H9 (cell line): Measurements from ENCODE around the gene MGST2. TPM values are rescaled to one million over a fixed set of nuclear protein-coding genes. Genes with fewer than 3 reads are reported as not detected.

ENCODE experiments used
- DNase-seq: peaks from one replicate; pipeline ENCODE4 v3.0.0-alpha.2; 2017
- H2AFZ ChIP-seq: one replicate; pipeline ENCODE4 v1.6.1; 2013; ENCODE audit warnings: mild to moderate bottlenecking, low read length, control low read depth, moderate library complexity
- H2AK5ac ChIP-seq: 2 replicates; pipeline ENCODE4 v1.6.1; 2013; ENCODE audit warnings: low read length, control low read depth, mixed read lengths; ENCODE audit not compliant: insufficient read length
- H2BK120ac ChIP-seq: one replicate; pipeline ENCODE4 v1.6.1; 2013; ENCODE audit warnings: low read depth, mild to moderate bottlenecking, low read length, control low read depth, inconsistent platforms; ENCODE audit not compliant: poor library complexity, severe bottlenecking
- H2BK12ac ChIP-seq: 2 replicates; pipeline ENCODE4 v1.6.1; 2013; ENCODE audit warnings: low read length, control low read depth, mixed read lengths, low read depth; ENCODE audit not compliant: insufficient read length
- H2BK15ac ChIP-seq: 2 replicates; pipeline ENCODE4 v1.6.1; 2013; ENCODE audit warnings: low read depth, low read length, control low read depth
- H2BK20ac ChIP-seq: one replicate; pipeline ENCODE4 v1.6.1; 2013; ENCODE audit warnings: low read depth, mild to moderate bottlenecking, low read length, control low read depth, inconsistent platforms; ENCODE audit not compliant: poor library complexity, severe bottlenecking
- H2BK5ac ChIP-seq: 2 replicates; pipeline ENCODE4 v1.6.1; 2013; ENCODE audit warnings: low read length, control low read depth, mixed read lengths; ENCODE audit not compliant: insufficient read length
- H3K14ac ChIP-seq: 2 replicates; pipeline ENCODE4 v1.6.1; 2013; ENCODE audit warnings: low read length, control low read depth; ENCODE audit not compliant: insufficient read depth
- H3K18ac ChIP-seq: 2 replicates; pipeline ENCODE4 v1.6.1; 2013; ENCODE audit warnings: low read depth, mild to moderate bottlenecking, mixed read lengths, low read length, control low read depth; ENCODE audit not compliant: insufficient read length
- H3K23ac ChIP-seq: 2 replicates; pipeline ENCODE4 v1.6.1; 2013; ENCODE audit warnings: low read length, control low read depth, mixed read lengths, low read depth; ENCODE audit not compliant: insufficient read length
- H3K23me2 ChIP-seq: 2 replicates; pipeline ENCODE4 v1.6.1; 2013; ENCODE audit warnings: low read depth, mild to moderate bottlenecking, mixed read lengths, low read length, control low read depth; ENCODE audit not compliant: insufficient read length, poor library complexity, severe bottlenecking
- H3K27ac ChIP-seq: 2 replicates; pipeline ENCODE4 v1.5.1; 2013; ENCODE audit warnings: low read length, control low read depth, mixed read lengths, low read depth; ENCODE audit not compliant: insufficient read length
- H3K27me3 ChIP-seq: 2 replicates; pipeline ENCODE4 v1.6.1; 2013; ENCODE audit warnings: low read length, control low read depth, inconsistent platforms; ENCODE audit not compliant: insufficient read depth
- H3K4ac ChIP-seq: 2 replicates; pipeline ENCODE4 v1.6.1; 2013; ENCODE audit warnings: low read depth, mild to moderate bottlenecking, control low read depth, inconsistent platforms, low read length, moderate library complexity
- H3K4me1 ChIP-seq: 2 replicates; pipeline ENCODE4 v1.6.1; 2013; ENCODE audit warnings: low read length, control low read depth, inconsistent platforms; ENCODE audit not compliant: insufficient read depth
- H3K4me2 ChIP-seq: 2 replicates; pipeline ENCODE4 v1.6.1; 2013; ENCODE audit warnings: low read length, control low read depth, mixed read lengths; ENCODE audit not compliant: insufficient read length, insufficient read depth
- H3K56ac ChIP-seq: 2 replicates; pipeline ENCODE4 v1.6.1; 2013; ENCODE audit warnings: low read depth, mild to moderate bottlenecking, mixed read lengths, low read length, control low read depth; ENCODE audit not compliant: insufficient read length
- H3K79me1 ChIP-seq: 2 replicates; pipeline ENCODE4 v1.6.1; 2013; ENCODE audit warnings: low read depth, mild to moderate bottlenecking, moderate library complexity, low read length, control low read depth, inconsistent platforms; ENCODE audit not compliant: insufficient read depth, poor library complexity, severe bottlenecking
- H3K79me2 ChIP-seq: 2 replicates; pipeline ENCODE4 v1.6.1; 2013; ENCODE audit warnings: low read length, control low read depth, inconsistent platforms; ENCODE audit not compliant: insufficient read depth
- H3K9ac ChIP-seq: 2 replicates; pipeline ENCODE4 v1.6.1; 2013; ENCODE audit warnings: low read length, control low read depth, mixed read lengths; ENCODE audit not compliant: insufficient read length; ENCODE audit errors: extremely low read depth
- H3K9me3 ChIP-seq: one replicate; pipeline ENCODE4 v1.6.1; 2013; ENCODE audit warnings: low read depth, low read length, inconsistent platforms; ENCODE audit not compliant: control insufficient read depth
- H3T11ph ChIP-seq: one replicate; pipeline ENCODE4 v1.6.1; 2013; ENCODE audit warnings: mild to moderate bottlenecking, low read length, control low read depth, inconsistent platforms
- H4K20me1 ChIP-seq: one replicate; pipeline ENCODE4 v1.6.1; 2013; ENCODE audit not compliant: control insufficient read depth, insufficient read length, insufficient read depth
- H4K5ac ChIP-seq: 2 replicates; pipeline ENCODE4 v1.6.1; 2013; ENCODE audit warnings: low read depth, mild to moderate bottlenecking, mixed read lengths, low read length, control low read depth; ENCODE audit not compliant: insufficient read length
- H4K8ac ChIP-seq: replicated peaks from 2 replicates; pipeline ENCODE4 v1.6.1; 2013; ENCODE audit warnings: low read length, control low read depth, mixed read lengths, low read depth; ENCODE audit not compliant: insufficient read length
- H4K91ac ChIP-seq: 2 replicates; pipeline ENCODE4 v1.6.1; 2013; ENCODE audit warnings: low read depth, mild to moderate bottlenecking, moderate library complexity, mixed read lengths, low read length, control low read depth; ENCODE audit not compliant: insufficient read length
- H3K27ac Mint-ChIP-seq, 3 experiments: 2 replicates in 2 of 3; 3 replicates in 1 of 3; pipeline ENCODE4 v1.8.0; 2020 to 2021; ENCODE audit warnings: mixed read lengths in 3 of 3, mild to moderate bottlenecking in 1 of 3, moderate library complexity in 1 of 3
- H3K27me3 Mint-ChIP-seq: 2 replicates; pipeline ENCODE4 v1.8.0; 2021; ENCODE audit warnings: low read depth, mild to moderate bottlenecking, moderate library complexity, mixed read lengths
- H3K36me3 Mint-ChIP-seq, 3 experiments: 2 replicates in 2 of 3; 3 replicates in 1 of 3; pipeline ENCODE4 v1.8.0; 2020 to 2021; ENCODE audit warnings: low read depth in 3 of 3, mixed read lengths in 3 of 3; ENCODE audit not compliant: insufficient read depth in 1 of 3
- H3K4me1 Mint-ChIP-seq, 2 experiments: 2 replicates each; pipeline ENCODE4 v1.8.0; 2020; ENCODE audit warnings: mixed read lengths in 2 of 2
- H3K4me3 Mint-ChIP-seq, 2 experiments: 2 replicates in 1 of 2; 3 replicates in 1 of 2; pipeline ENCODE4 v1.8.0; 2020 to 2021; ENCODE audit warnings: mild to moderate bottlenecking in 2 of 2, mixed read lengths in 2 of 2, moderate library complexity in 1 of 2
- H3K9me3 Mint-ChIP-seq, 2 experiments: 2 replicates in 1 of 2; 3 replicates in 1 of 2; pipeline ENCODE4 v1.8.0; 2020; ENCODE audit warnings: mild to moderate bottlenecking in 2 of 2, mixed read lengths in 2 of 2, moderate library complexity in 1 of 2
- WGBS: extraction: QIAGEN DNeasy Blood & Tissue Kit; methylation state at CpG from one replicate; pipeline ENCODE4 v1.1.7; 2013; ENCODE audit warnings: missing lambda C conversion rate, low lambda C conversion rate, mixed read lengths; ENCODE audit not compliant: insufficient read length; ENCODE audit errors: extremely low coverage; 5-methylcytosine and 5-hydroxymethylcytosine counted together
- total RNA-seq: library from RNA; stranded (reverse); gene quantifications from 2 replicates; pipeline ENCODE4 v1.2.1, GENCODE V29; 2021
- TF ChIP-seq, protein P1 (sequence below): fragments of 200-600 bp; sonication (generic); conservative IDR thresholded peaks from 3 replicates; pipeline ENCODE4 v1.8.0; 2021; ENCODE audit warnings: antibody characterized with exemption, mild to moderate bottlenecking

Gene MGST2
- total RNA-seq, 1 experiment from 2014 or later: 6.4 TPM

DNA sequence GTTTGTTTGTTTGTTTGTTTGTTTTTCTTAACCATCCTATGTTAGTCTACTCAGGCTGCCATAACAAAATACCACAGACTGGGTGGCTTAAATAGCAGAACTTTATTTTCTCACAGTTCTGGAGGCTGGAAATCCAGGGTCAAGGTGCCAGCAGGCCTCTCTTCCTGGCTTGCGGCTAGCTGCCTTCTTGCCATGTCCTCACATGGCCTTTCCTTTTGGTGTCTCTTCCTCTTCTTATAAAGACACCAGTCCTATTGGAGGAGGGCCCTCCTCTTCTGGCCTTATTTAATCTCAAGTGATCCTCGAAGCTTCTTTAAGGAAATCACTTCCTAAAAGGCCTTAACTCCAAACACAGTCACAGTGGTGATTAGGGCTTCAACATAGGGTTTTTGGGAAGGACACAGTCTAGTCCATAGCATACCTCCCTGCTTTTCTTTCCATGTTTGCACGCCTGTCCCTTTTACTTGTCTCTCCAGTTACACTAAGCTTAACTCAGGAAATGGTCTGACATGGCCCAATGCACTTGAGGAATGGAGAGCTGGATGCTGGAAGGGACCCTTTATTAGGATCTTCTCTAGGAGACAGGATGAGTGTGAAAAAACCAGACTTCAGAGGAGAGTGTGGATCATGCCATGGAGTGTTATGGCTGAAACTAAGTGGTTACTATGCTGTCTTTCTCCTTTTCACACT is 36.0 kb upstream of the MGST2 start:
- no peak overlapping the region for H2AFZ ChIP-seq
- no peak overlapping the region for H3K4me2 ChIP-seq
- H3K4ac ChIP-seq: no peak overlapping the region
- no peak overlapping the region for H3K27ac Mint-ChIP-seq
- peaks cover 5% of the 10 kb centered on the region for H3K4me1 ChIP-seq
- peaks cover 0 to 10% of the 10 kb centered on the region in 2 experiments; a peak in 3 of 5 replicates for H3K9me3 Mint-ChIP-seq
- H3K4me1 Mint-ChIP-seq: peaks cover 36 to 41% of the 10 kb centered on the region in 2 experiments
- H3K23me2 ChIP-seq: no peaks in the 10 kb centered on the region
- no peak overlapping the region for H3T11ph ChIP-seq
- no peak overlapping the region for H3K14ac ChIP-seq
- H2BK120ac ChIP-seq: peak overlapping the region; percentile 5
- no peak overlapping the region for H3K18ac ChIP-seq
- H3K4me3 Mint-ChIP-seq: no peak overlapping the region
- H3K9ac ChIP-seq: no peak overlapping the region
- H3K79me2 ChIP-seq: no peaks in the 10 kb centered on the region; the same call in 1 of the 2 replicates
- no peak for DNase-seq
- no peak overlapping the region for H3K23ac ChIP-seq
- no peaks in the 10 kb centered on the region for H4K20me1 ChIP-seq
- H2BK15ac ChIP-seq: no peak overlapping the region
- no peak overlapping the region for H4K8ac ChIP-seq
- H4K5ac ChIP-seq: no peak overlapping the region
- H3K9me3 ChIP-seq: no peaks in the 10 kb centered on the region
- H2BK20ac ChIP-seq: no peak overlapping the region
- no peak overlapping the region for H2BK5ac ChIP-seq
- H4K91ac ChIP-seq: no peak overlapping the region
- no peaks in the 10 kb centered on the region; a peak in 1 of 7 replicates for H3K36me3 Mint-ChIP-seq
- peaks cover 99% of the 10 kb centered on the region for H3K27me3 Mint-ChIP-seq
- no peak overlapping the region for H2AK5ac ChIP-seq
- no CpG with 5 or more reads among the region's 3 CpGs for WGBS
- peaks cover 25% of the 10 kb centered on the region for H3K27me3 ChIP-seq
- H3K27ac ChIP-seq: no peak overlapping the region
- no peak overlapping the region for H2BK12ac ChIP-seq
- H3K79me1 ChIP-seq: no peaks in the 10 kb centered on the region
- no peak overlapping the region for H3K56ac ChIP-seq
- TF ChIP-seq, protein P1, sequence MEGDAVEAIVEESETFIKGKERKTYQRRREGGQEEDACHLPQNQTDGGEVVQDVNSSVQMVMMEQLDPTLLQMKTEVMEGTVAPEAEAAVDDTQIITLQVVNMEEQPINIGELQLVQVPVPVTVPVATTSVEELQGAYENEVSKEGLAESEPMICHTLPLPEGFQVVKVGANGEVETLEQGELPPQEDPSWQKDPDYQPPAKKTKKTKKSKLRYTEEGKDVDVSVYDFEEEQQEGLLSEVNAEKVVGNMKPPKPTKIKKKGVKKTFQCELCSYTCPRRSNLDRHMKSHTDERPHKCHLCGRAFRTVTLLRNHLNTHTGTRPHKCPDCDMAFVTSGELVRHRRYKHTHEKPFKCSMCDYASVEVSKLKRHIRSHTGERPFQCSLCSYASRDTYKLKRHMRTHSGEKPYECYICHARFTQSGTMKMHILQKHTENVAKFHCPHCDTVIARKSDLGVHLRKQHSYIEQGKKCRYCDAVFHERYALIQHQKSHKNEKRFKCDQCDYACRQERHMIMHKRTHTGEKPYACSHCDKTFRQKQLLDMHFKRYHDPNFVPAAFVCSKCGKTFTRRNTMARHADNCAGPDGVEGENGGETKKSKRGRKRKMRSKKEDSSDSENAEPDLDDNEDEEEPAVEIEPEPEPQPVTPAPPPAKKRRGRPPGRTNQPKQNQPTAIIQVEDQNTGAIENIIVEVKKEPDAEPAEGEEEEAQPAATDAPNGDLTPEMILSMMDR: no peak
